GM19463 (cell line): ENCODE data around the gene UBTD2.
A peak's percentile ranks its signal among the peaks of the same experiment; 100 is the strongest.
"Not testable (repeated sequence)": the region's sequence is repeated elsewhere in the genome, so short reads cannot be mapped to it uniquely, and the experiment has no call there.

Source experiments
- ATAC-seq: cut with Tn5 transposase; IDR thresholded peaks from one replicate; pipeline ENCODE4 v1.9.1; 2021; ENCODE audit warnings: mild to moderate bottlenecking, moderate library complexity; ENCODE audit not compliant: unreplicated experiment

Gene UBTD2

DNA sequence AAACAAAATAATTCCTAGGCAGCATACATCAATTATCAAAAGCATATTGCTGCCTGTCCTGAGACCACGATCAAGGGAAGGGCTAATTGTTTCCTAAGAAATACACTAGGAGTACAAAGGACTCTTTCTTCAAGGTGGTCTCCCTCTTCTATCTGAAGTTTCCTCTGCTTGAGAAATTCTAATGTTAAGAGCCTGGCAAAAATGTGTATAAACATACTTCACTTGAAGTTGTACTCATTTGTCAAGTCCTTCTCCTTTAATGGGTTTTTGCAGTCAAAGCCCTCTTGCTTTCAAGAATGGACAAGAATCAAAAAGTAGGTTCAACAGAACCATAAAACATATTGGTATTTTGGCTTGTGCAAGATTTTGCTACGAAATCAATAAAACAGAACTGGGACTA, 31.1 kb downstream of the UBTD2 start:
- no peak for ATAC-seq

DNA sequence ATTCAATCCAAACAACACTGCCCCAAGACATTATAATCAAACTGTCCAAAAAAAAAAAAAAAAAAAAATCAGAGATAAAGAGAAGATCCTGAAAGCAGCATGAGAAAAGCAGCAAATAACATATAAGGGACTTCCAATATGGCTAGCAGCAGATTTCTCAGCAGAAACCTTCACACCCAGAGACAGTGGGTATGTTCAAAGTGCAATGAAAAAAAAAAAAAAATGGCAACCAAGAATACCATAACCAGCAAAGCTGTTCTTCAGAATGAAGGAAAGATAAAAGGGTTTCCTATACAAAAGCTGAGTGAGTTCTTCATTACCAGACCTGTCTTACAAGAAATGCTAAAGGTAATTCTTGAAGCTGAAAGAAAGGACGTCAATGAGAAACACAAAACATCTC, 32.1 kb downstream of the UBTD2 start:
- no peak for ATAC-seq

DNA sequence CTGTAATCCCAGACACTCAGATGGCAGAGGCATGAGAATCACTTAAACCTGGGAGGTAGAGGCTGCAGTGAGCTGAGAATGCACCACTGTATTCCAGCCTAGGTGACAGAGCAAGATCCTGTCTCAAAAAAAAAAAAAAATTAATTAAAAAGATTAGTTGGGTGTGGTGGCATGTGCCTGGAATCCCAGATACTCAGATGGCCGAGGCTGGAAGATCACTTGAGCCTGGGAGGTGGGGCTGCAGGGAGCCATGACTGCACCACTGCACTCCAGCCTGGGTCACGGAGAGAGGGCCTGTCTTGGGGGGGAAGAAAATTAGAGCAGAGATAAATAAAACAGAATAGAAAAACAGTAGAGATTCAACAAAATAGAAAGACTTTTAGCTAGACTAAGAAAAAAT, 34.9 kb downstream of the UBTD2 start:
- no peak for ATAC-seq

DNA sequence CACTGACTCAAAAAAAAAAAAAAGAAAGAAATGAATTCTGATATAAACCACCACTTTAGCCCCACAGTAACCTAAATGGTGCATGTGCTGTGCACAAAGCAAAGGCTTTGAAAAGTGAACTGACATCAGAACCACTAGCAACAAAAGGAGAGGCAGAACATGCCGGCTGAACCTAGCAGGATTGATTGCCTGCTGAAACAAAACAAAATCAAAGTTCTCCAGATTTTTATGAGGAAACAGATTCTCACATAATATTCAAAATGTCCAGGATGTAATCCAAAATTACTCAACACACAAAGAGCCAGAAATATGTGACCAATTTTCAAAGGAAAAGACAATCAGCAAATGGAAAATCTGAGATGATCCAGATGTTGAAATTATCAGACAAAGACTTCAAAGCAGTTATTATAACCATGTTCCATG, 37.9 kb downstream of the UBTD2 start:
- no peak for ATAC-seq

DNA sequence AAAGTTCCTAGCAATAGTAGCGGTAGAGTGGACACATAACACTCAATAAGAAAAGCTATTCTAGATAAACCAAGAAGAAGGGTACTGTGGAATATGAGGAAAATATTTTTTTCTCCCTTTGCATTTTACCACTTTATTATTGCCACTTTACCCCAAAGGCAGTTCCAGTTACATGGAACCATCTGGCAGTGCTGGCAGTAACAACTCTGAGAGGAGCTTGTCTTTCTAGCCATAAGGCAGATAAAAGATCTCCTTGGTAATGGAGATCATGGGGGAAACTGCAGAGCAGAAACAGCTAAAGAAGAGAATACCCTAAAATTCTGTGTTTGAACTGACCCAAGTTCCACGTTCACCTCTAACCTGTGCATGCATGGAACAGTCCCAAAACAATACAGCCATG, 38.5 kb downstream of the UBTD2 start:
- ATAC-seq = no peak

DNA sequence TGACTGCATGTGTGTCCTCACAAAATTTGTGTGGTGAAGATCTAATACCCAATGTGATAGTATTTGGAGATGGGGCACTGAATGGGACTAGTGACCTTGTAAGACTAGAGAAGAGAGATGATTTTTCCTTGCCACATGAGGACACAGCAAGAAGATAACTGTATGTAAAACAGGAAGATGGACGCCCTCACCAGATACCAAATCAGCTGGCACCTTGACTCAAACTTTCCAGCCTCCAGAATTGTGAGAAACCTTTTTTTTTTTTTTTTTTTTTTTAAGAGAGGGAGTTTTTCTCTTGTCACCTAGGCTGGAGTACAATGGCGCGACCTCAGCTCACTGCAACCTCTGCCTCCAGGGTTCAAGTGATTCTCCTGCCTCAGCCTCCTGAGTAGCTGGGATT, 40.3 kb downstream of the UBTD2 start:
- no peak for ATAC-seq

DNA sequence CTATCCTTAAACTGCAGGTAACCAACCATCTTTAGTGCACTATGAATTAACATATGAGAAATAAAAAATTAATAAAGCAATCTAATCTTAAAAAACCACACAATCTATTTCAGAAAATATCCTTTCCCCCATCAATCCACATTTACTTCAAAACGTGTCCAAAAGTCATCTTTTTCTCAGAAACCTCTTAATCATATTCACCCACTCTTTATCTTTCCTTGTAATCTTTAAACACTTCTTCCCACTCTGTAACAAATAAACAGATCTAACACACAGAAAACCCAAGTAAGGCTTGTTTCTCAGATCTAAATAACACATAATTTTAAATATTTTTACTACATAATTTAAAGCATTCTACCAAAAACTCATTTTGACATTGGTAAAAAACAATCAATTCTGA, 45.2 kb downstream of the UBTD2 start:
- ATAC-seq = no peak

DNA sequence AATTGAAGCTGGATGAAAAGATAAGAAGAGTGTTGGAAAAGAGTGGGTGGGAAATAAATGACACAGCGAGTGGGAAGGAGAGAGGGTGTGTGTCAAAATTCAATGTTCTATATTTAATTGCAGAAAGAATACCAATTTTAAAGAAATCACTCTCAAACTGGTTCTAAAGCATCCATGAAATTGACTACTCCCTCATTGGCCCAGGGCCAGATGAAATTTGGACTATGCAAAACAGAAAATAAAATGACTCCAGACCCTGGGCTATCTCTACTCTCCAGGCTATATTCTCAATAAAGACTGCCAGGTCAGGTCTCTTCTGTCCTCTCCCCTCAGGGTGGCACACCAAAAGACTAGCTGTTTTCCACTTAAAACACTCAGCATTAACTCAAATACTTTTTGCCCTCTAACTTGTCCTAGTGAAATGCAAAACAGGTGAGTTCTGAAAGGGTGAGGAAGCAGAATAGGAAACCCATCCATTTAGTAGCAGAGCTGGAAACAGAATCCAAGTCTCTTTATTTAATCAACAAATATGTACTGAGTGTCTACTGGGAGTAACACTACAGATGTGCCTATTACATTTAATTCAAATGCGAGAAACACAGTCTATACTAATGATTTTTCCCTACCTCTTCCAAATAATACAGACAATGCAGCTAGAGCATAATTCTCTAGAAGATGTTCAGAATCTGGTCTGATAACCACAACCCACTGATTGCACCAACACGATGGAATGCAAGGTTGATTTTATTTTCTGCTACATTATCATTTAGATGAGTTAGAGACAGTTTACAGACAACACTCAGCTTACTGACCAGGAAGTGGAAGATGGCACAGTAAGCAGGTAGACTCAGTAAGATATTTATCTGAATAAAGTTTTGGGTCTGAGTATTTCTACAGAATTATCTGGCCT, 47.5 kb downstream of the UBTD2 start:
- ATAC-seq = no peak

DNA sequence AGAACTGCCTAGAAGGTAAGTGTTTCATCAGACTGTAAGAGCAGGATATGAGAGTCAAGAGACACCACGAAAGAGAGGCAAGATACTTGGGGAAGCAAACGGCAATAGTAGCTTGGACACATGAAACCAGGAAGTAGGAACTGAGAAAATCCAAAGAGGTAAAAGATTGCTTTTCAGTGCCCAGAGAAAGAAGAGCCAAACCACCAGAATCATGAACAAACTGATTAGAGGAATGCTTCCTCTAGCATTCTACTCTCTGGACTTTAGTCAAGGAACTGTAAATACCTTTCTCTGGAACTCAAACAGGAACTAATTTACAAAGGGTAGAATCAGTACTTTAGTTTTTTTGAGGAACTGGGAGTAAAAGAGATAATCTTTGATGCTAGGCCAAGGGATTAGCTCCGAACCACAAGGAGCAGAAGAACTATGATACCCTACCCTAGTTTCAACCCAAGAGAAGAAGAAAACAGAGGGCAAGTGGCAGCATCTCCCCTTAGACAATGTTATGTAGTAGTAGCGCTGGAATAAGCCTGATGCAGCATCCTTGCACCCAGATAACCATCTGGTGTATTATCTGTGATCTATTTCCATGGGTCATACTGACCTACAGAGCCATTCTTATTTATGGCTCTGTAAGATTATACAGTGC, 48.3 kb downstream of the UBTD2 start:
- peak; percentile 77 for ATAC-seq

DNA sequence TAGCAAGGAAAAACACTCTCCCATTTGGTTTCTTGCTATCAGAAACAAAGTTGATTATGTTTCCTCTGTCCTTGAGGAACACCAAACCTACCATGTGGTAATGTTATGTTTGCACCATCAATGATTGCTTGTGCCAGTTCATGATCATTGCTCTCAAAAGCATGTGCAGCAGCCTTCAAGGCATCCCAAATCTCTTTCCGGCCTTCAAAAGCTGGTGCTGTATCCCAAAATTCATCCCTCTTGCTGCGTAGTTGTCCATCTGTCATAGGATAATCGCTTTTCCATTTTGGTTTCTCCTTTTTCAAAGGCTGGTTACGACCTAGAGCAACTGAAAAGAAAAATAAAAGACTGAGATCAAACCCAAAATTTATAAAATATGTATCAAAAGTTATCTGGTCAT, 49.5 kb downstream of the UBTD2 start:
- no peak for ATAC-seq

DNA sequence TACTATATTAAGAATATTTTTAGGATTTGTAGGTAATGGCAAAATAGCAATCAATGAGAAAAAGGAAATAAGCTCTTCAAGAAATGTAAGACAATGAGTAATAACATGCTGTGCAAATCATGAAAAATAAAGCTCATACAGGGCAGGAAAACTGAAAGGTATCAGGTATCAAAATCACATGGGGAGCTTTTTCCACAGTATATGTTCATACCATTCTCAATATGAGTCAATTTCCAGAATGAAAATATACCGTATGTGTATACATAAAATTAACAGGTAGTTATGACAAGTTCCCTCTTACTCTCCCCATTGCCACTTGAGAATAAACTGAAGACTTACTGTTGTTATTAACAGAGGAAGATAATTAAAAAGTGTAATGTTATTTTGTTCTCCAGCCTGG, 53.7 kb downstream of the UBTD2 start:
- no peak for ATAC-seq

DNA sequence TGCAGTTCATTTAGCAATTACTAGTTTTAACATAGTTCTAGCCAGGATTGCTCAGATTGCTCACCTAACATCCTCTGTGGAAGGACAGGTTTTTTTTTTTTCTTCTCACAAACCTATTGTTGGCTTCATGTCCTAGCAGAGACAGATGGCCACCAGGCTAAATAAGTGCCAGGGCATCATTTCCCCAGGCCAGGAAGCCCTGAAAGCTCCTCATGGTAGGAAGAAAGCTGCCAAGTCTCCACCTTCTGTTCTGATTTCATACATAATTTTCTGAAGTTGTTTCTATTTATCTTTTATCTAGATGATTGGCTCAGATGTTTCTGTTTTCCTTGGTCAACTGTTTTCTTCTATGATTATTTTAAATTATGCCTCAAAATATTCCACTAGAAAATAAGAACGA, 58.6 kb downstream of the UBTD2 start:
- ATAC-seq = no peak

DNA sequence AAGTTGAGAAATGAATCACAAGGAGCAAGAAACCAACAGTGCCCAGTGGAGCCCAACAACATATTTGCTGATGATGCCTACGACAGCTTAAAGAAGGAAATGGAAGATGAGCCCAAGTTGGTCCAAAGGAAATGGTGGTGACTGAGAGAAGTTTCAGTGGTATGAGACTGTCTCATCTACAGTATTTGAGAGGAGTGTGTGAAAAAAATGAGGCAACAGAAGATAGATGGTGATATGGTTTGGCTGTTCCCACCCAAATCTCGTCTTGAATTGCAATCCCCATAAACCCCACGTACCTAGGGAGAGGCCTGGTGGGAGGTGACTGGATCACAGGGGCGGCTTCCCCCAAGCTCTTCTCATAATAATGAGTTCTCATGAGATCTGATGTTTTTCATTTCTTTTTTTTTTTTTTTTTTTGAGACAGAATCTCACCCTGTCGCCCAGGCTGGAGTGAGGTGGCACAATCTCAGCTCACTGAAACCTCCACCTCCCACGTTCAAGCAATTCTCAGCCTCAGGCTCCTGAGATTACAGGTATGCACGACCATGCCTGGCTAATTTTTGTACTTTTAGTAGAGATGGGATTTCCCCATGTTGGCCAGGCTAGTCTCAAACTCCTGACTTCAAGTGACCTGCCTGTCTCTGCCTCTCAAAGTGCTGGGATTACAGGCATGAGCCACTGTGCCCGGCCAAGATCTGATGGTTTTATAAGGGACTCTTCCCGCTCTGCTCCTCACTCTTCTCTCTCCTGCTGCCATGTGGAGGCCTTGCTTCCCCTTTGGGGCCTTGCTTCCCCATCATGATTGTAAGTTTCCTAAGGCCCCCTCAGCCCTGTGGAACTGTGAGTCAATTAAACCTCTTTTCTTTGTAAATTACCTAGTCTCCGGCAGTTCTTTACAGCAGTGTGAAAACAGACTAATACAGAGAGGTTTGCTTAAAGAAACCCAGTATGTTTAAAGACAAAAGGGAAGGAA, 59.4 kb downstream of the UBTD2 start:
- peak; percentile 68 for ATAC-seq

DNA sequence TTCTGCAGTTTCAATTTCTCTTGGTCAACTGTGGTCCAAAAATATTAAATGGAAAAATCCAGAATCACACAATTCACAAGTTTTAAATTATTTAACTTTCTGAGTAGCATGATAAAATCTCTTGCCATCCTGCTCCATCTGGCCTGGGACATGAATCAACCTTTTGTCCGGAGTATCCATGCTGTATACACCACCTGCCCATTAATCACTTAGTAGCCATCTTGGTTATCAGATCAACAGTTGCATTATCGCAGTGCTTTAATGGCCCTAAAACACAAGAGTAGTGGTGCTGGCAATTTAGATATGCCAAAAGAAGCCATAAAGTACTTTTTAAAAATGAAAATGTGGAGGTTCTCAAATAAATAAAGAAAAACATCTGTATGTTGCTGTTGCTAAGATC, 64.3 kb downstream of the UBTD2 start:
- no peak for ATAC-seq

DNA sequence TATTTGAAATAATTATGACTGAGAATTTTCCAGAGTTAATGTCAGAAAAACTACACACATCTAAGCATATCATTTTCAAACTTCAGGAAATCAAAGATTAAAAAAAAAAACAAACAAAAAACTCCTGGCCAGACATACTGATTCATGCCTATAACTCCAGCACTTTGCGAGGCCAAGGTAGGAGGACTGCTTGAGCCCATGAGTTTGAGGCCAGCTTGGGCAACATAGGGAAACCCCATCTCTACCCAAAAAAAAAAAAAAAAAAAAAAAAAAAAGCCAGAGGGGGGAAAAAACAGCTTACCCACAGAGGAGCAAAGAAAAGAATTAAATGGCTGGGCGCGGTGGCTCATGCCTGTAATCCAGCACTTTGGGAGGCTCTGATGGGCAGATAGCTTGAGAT, 67.2 kb downstream of the UBTD2 start:
- ATAC-seq = no peak

DNA sequence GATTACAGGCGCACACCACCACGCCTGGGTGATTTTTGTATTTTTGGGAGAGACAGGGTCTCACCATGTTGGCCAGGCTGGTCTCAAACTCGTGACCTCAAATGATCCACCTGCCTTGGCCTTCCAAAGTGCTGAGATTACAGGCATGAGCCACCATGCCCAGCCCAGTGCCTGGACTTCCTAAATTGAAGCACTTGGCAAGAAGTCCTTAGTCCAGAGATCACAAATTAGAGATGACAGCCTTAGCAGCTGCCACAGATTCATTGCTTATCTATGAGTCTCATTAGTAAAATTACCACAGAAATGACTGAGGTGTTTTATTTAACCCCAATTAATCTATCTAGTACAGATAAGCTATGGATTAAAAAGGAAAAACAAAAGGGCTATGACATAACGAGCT, 70.4 kb downstream of the UBTD2 start:
- ATAC-seq = no peak

DNA sequence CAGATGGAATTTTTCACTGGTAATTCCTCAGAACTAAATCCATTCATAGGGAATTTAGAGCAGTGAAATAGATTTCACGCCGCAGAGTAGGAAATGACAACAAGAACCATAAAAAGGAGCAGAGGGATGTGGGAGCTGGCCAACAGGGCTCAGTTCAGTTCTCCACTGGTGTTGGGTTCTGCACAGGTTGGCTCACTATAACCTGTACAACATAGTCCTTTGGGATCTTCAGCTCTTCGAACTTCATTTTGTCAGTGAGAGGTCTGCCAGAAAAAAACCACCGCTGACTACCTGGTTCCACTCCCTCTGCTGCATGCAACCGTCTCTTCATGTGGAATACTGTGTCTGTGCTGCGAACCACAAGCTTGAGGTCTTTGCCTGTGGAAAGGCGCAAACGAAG, 71.9 kb downstream of the UBTD2 start:
- ATAC-seq = no peak

DNA sequence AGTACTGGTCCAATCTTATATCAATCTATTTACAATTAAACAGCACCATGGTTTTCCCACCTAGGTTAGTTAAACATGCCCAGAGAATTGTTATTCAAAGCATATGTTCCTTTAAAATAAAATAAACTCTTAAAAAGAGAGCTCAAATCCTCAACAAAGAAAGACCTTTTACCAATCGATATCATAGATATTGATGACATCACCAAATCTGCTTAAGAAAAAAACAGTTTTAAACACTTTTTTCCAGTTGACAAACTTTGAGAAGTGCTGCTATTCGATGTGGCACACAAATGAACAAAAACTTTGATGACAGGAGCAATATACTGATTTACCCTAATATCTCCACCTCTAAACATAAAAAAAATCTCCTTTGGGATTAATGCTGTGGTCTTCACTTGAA, 73.8 kb downstream of the UBTD2 start:
- no peak for ATAC-seq

DNA sequence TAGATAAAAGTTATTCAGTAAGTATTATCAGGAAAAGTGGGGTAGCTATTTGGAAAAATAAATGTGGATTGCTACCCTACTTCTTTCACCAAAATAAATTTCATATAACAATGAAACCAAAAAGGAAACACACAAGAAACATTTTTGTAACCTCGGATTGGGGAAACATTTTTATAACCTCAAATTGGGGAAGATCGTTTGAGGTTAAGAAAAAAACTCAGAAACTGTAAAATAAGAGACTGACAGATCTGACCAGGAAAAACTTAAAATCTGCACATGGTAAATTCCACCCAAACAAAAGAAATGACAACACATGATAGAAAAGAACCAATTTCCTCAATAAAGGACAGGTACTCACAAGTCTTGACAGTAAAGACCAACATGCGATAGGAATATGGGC, 76.1 kb downstream of the UBTD2 start:
- no peak for ATAC-seq

DNA sequence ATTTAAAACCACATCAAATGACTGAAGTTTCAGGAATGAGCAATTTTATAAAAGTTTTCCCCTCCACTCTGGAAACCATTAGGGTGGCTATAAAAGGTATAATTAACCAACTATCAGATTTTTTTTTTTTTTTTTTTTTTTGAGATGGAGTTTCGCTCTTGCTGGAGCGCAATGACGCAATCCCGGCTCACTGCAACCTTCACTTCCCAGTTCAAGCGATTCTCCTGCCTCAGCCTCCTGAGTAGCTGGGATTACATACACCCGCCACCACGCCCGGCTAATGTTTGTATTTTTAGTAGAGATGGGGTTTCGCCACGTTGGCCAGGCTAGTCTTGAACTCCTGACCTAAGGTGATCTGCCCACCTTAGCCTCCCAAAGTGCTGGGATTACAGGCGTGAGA, 77.6 kb downstream of the UBTD2 start:
- ATAC-seq = not testable (repeated sequence)

DNA sequence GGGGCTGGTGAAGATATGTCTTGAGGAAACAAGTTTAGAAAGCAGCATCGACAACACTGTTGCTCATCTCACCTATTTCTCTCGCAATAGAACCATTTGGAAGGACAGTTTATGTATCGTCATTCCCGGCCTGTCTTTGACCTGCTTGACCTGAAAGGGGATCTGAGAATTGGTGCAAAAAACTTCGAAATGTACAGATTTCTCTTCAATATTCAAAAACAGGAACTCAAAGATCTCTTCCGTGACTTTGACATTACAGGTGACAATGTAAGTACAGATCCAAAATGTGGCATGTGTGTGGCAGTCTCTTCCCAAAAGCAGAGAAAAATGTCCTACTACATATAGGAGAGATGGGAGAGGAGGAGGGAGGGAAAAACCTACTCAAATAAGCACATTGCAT, 83.1 kb downstream of the UBTD2 start:
- no peak for ATAC-seq
